GOT3 (cell line): ENCODE results near the gene VWA8.

Experiments used
- DNase-seq: peaks from one replicate; lab custom pipeline; 2025; ENCODE audit warnings: mixed read lengths; lab: John Stamatoyannopoulos, UW

The VWA8 gene

GRCh38 chr13:41691274-41691673, 269.6 kb downstream of the VWA8 start:
- DNase-seq, result no peak

DNA sequence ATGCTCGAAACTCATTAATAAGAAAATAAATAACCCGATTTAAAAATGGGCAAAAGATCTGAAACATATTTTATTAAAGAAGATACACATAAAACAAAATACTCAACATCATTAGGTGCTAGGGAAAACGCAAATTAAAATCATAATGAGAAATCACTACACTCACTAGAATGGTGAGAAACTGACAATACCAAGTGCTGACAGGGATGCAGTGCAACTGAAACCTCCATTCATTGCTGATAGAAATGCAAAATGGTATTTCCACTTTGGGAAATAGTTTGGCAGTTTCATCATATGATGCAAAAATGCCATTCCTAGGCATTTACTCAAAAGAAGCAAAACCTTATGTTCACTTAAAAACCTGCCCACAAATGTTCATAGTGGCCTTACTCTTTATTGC, 278.1 kb downstream of the VWA8 start:
- no peak for DNase-seq

GRCh38 chr13:41682001-41682400, 278.9 kb downstream of the VWA8 start:
- DNase-seq, result no peak

GRCh38 chr13:41681587-41681986, 279.3 kb downstream of the VWA8 start:
- DNase-seq, result no peak

GRCh38 chr13:41680900-41681299, 280.0 kb downstream of the VWA8 start:
- DNase-seq, result no peak

- DNase-seq, result no peak
These were observed 282.1 kb downstream of the VWA8 start for GRCh38 chr13:41678848-41679247.

- DNase-seq, result no peak
These were observed 282.7 kb downstream of the VWA8 start for GRCh38 chr13:41678249-41678648.

GRCh38 chr13:41675306-41675705, 285.6 kb downstream of the VWA8 start:
- no peak for DNase-seq

DNA sequence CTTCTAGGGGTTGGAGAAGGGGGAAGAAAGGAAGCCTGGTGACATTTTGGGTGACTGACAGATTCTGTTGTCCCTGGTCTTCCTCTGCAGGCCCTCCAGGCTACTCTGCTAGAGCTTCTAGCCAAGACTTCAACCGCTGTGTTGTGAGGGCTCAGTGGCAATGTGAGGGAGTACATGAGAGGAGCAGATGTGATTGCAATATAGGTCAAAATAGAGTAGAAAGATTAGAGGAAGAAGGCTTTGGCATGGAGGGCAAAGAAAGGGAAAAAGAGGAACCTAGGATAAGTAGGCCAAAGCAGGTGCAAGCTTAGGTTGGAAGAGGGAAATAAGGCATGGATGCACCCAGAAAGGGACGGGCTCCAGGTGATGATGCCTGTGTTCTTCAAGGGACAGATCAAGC, 286.7 kb downstream of the VWA8 start:
- no peak for DNase-seq

- no peak for DNase-seq
These were observed 287.3 kb downstream of the VWA8 start for GRCh38 chr13:41673640-41674039.

- no peak for DNase-seq
These were observed 290.0 kb downstream of the VWA8 start for GRCh38 chr13:41670873-41671443.

- no peak for DNase-seq
These were observed 292.7 kb downstream of the VWA8 start for GRCh38 chr13:41668130-41668757.

DNA sequence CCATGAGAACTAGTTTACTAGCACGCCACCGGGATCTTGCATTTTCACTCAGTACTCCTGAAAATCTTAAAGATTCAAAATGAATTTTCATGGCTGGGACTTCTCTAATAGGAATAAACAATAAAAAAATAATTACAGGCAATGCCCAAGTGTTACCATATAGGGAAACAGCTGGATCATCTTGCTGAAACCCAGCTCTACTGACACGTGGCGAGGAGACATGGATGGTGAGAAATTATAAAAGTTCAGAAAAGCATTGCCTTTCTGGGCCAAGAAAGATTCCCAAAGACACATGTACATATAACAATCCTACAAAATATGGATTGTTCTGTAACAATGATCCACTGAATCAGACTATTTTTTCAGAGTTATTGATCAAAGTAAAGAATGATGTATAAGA, 294.3 kb downstream of the VWA8 start:
- DNase-seq, result no peak

DNA sequence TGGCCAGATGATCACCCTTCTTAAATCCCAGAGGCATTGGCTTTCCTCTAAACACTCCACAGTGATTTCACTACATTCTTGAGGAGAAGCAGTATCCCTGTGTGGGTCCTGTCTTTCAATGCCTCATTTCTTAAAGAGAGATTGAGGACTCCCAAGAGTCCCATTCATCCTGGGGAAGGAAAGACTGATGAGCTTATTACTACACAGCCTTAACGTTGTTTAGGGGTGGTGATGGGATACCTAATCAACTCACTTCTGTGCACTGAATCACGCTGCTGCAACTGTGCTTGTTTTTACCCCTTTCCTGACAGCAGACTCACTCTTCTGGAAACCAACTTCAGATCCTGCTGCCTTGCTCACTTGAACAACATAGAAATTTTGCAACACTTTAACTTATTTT, 300.5 kb downstream of the VWA8 start:
- no peak for DNase-seq

GRCh38 chr13:41658057-41658661, 302.8 kb downstream of the VWA8 start:
- no peak for DNase-seq

DNA sequence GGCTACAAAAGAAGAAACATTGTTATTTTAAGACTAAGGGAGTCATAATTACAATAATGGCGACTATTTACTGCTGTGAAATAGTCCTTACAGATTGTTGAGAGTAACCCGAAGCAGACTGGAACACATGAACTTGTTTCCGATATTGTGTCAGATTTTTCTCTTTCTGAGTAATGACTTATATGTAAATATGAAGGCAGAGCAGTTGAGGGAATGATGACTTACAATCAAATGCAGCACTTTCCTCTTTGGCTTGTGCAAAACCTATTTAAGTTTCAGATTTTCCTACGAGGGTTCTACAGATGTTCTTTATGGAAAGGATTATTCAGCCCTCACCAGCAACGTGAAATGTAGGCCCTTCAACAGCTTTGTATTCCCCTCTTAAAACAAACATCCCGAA, 304.9 kb downstream of the VWA8 start:
- no peak for DNase-seq

GRCh38 chr13:41654796-41655195, 306.1 kb downstream of the VWA8 start:
- DNase-seq, result no peak

DNA sequence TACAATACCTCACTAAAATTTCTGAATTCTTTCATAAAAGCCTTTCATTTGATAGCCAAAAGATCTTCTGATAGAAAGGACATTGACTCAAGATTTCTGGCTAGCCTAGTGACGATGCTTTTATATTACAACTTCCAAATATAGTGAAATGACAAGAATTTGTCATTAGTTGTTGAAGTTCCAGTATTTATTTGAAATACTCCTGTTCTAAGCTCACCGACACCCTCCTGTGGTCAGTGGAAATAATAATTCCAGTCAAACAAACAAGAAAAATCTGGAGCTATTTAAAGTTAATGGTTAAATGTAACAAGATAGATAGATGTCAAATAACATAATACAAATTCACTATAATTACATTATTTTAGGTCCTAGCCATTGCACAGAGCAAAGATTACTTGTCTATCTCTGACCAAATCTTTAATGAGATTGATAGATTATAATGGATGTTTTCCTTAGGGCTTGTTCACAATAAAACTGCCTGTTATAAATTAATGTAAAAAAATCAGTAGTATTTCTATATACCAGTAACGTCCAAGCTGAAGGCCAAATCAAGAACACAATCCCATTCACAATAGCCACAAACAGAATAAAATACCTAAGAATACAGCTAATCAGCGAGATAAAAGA, 308.1 kb downstream of the VWA8 start:
- DNase-seq, result no peak

- no peak for DNase-seq
These were observed 309.4 kb downstream of the VWA8 start for GRCh38 chr13:41651413-41652058.

DNA sequence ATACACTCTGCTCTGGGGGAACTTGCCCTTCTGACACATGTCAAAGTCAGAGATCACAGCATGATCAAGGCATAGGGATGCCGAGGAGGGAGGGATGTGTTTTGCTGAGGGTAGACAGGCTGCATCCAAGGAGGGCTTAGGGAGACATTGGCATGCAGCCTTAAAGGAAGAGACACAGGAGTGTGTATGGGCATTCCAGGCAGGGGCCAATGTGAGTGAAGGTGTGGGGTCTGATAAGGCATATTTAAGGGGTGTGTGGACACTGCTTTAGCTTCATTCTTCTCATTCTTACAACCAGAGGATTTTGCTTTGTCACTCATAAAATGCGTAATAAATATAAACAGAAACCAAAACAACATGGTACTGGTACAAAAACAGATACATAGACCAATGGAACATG, 310.2 kb downstream of the VWA8 start:
- no peak for DNase-seq

- DNase-seq, result no peak
These were observed 311.2 kb downstream of the VWA8 start for GRCh38 chr13:41649659-41650058.

- no peak for DNase-seq
These were observed 312.5 kb downstream of the VWA8 start for GRCh38 chr13:41648314-41648935.
